GM19324 (cell line): ENCODE data around the gene KCNJ14.

ENCODE experiments used
- ATAC-seq: cut with Tn5 transposase; IDR thresholded peaks from one replicate; pipeline ENCODE4 v1.9.1; 2021; ENCODE audit warnings: mild to moderate bottlenecking, moderate library complexity; ENCODE audit not compliant: unreplicated experiment, low FRiP score

Gene KCNJ14

DNA sequence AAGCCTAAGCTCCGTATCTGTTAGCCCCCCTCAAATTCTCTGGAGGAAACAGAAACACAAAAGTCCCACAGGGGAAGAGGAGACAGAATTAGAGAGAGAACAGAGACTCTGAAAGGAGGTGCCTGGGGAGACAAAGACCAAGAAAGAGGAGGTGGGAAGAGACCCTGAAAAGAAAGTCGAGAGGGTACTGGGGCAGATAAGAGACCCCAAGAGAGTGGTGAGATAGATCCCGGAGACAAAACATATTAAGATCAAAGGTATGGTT lies 10.5 kb upstream of the KCNJ14 start:
- ATAC-seq, result no peak

DNA sequence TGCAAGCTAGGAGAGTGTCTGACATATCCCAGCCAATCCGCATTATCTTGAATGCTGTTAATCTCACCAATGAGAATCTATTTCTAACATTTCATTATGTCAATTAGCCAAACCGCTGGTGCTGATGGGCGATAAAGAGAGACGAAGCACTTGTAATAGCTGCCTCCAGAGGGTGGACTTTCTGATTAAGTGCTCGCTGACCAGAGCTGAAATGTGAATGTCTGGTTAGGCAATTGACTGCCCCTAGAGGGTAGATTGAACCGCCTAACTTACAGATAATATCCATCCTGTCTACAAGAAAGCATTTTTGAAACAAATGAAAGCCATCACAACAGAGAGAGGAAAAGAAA lies 10.1 kb upstream of the KCNJ14 start:
- ATAC-seq, result peak; percentile 17

DNA sequence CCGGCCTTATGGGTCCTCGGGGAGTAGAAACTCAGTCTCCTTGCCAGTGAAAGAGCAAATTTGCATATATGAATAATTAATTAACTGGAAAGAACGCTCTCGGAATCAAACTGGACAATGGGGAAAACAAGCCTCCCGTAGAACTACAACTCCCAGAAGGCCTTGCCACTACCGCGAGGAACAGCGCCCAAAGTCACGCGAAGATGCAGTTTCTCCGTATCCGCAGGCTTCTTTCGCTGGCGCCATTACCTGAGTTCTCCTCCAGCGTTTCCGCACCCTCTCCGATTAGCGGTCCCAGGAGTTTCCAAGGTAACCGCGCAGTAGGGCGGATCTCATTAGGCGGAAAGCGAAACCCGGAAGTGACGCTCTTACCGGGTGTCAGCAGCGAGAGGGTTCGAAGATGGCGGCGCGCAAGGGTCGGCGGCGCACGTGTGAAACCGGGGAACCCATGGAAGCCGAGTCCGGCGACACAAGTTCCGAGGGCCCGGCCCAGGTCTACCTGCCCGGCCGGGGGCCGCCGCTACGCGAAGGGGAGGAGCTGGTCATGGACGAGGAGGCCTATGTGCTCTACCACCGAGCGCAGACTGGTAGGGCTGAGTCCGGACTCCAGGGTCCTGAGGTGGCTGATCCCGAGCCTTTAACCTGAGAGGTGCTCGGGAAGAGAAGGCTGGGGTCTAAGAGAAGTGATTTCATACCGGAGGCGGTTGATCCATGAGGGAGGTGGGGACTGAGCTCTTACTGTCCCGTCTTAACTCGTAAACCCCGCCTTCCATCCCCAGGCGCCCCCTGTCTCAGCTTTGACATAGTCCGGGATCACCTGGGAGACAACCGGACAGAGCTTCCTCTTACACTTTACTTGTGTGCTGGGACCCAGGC lies 9.5 kb upstream of the KCNJ14 start, which contains the start of gene GRWD1:
GRWD1 (plus strand) TSS at position 378 of the 876 bp plus-strand sequence; CDS start at position 401, 23 bp downstream.
- ATAC-seq, result peak; percentile 77

DNA sequence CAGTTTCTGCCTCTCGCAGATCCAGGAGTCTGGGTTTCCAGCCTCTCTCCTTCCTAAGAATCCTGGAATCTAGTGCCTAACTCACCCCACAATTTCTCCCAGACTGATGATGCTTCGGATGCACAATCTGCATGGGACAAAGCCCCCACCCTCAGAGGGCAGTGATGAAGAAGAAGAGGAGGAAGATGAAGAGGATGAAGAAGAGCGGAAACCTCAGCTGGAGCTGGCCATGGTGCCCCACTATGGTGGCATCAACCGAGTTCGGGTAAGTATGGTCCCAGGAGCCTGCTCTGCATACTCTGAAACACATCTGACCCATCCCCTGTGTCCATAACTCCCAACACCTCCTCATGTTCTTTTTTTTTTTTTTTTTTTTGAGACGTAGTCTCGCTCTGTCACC lies 8.8 kb upstream of the KCNJ14 start:
- no peak for ATAC-seq

DNA sequence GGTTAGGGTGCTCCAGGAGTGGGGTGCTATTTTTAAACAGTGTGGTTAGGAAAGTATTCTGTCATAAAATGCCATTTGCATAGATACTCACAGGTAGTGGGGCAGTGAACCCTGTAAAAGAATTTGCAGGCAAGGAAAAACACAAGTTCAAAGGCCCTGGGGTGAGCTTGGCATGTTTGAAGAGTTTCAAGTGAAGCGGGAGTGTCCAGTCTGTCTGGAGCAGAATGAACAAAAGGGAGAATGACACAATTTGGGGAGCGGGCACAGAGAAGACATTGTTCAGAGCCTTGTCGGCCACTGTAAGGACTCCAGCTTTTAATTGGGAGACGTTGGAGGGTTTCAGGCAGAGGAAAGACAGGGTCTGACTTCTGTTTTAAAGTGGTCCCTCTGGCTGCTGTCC lies 6.8 kb upstream of the KCNJ14 start:
- no peak for ATAC-seq

GRCh38 chr19:48450441-48450840 lies 4.9 kb upstream of the KCNJ14 start:
- no peak for ATAC-seq

GRCh38 chr19:48450863-48451262 lies 4.5 kb upstream of the KCNJ14 start:
- no peak for ATAC-seq

DNA sequence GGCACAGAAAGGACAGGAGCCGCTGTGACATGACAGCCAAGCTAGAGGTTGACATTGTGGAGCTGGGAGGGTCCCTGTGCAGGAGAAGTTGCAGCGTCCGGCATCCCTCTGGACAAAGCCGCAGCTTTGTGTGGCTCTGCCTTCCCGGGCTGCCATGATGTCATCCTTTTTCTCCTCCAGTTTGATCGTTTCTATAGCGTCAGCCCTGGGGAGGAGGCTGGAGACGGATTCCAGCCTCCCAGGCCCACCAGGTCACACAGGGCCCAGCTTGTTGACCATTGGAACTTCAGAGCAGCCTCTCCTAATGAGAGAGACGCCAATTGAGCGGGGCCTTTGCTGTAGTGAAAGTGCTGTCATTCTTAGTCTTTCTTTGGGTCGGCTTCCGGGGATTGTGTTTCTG lies 3.8 kb upstream of the KCNJ14 start:
- ATAC-seq, result no peak

GRCh38 chr19:48452289-48453190 lies 2.8 kb upstream of the KCNJ14 start:
- ATAC-seq, result no peak

DNA sequence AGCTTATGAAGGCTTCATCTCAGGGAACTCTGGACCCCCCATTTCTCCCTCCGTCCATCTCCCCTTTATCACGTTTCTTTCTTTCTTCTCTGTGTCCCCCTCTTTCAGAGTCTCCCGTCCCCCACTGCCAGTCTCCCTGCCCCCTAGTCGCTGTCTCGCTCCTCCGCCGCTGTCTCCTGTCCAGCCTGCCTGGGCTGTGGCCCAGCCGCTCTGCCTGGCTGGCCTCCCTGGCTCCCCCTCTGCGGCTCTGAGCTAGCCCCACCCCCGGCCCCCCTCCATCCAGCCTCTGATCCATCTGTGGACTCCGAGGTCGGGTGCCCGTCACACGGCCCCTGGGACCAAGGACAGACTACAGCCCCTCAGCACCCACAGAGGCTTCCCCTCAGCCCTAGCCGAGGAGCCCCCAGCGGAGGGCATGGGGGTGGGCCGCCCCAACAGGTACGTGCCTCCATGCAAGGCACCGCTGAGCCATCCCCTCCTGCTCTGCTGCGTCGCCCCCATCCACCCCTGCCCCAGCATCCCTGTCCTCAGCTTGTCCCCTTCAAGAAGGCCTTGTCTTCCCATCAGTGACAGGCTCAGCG lies 1.1 kb upstream of the KCNJ14 start:
- ATAC-seq, result no peak

DNA sequence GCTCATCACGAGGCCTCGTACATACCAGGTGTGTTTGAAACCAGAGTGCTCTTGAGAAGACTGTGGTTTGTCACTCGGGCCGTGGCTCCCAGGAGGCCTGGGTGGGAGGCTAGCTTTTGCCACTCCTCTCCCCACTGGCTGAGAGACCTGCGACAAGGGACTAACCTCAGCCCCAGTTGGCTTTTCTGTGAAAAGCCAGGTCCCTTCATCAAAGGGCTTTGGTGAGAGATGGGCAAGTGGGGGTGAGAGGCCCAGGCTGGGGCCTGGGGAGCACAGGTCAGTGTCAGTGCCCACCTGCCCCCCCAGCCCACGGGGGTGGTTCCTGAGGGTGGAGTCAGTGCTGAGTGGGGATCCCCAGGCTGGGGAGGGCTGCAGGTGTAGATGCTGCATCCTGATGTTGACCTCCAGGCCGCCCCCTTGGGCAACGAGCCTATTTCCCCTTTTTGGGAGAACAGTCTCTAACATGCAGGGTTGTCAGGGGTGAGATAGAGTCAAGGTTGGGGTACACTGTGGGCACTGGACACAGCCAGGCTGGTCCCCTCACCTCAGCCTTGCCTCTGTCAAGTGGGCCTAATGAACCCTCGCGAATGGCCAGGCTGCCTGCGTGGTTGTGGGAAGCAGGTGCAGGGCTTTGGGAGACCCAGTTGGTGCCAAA lies 661 bp downstream of the KCNJ14 start:
- ATAC-seq, result no peak

- ATAC-seq, result no peak
Measured at GRCh38 chr19:48456864-48457263, 1.5 kb downstream of the KCNJ14 start.

GRCh38 chr19:48458016-48458415 lies 2.6 kb downstream of the KCNJ14 start:
- no peak for ATAC-seq

DNA sequence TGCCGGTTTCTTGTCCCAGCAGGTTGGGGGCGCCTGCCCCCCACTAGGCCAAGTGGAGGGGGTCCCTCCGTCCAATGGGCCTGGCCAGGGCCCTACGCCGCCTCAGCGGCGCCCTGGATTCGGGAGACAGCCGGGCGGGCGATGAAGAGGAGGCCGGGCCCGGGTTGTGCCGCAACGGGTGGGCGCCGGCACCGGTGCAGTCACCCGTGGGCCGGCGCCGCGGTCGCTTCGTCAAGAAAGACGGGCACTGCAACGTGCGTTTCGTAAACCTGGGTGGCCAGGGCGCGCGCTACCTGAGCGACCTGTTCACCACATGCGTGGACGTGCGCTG lies 6.2 kb downstream of the KCNJ14 start:
- no peak for ATAC-seq

GRCh38 chr19:48461982-48462655 lies 6.7 kb downstream of the KCNJ14 start:
- no peak for ATAC-seq

DNA sequence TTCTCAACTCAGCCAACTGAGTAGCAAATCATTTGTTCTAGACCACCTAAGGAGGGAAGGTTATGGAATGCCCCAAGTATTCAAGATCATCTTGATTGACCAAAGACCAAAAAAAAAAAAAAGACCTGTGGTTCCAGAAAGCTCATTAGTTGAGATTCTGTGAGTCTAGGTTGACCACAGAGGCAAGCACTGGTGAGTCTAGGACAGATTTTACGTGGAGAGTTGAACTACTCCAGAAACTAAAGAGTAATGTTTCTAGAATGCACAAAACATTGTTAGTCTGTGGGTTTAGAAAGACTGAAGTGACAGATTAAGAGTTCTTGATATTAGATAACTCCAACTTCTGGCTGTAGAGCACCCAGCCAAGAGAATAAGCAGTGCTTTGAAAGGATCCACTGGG lies 9.8 kb downstream of the KCNJ14 start:
- no peak for ATAC-seq

- no peak for ATAC-seq
Measured at GRCh38 chr19:48466561-48467325, 11.4 kb downstream of the KCNJ14 start.

DNA sequence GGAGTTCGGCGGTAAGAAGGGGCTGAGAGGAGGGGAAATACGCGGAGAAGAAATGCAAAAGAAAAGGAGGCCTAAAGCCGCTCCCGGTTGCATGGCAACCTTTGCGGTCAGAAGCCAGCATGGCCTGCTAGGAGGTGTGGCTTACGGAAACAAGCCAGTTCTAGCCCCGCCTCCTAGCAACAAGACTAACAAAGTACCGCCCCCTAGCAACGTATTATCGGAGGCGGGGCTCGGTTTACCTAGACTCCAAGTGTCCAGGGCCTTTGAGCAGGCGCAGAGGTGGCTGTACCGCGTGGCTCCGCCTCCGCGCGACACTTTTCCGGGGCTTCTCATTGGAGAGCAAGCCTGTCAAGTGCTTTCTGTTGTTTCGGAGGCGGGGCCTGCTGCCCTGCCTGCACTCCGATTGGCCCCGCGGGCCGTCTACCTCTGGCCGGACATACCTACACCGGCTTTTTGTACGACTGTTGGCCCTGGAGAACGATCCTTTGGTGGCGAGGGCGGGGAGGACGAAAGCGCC lies 13.5 kb downstream of the KCNJ14 start:
- ATAC-seq, result peak; percentile 96

DNA sequence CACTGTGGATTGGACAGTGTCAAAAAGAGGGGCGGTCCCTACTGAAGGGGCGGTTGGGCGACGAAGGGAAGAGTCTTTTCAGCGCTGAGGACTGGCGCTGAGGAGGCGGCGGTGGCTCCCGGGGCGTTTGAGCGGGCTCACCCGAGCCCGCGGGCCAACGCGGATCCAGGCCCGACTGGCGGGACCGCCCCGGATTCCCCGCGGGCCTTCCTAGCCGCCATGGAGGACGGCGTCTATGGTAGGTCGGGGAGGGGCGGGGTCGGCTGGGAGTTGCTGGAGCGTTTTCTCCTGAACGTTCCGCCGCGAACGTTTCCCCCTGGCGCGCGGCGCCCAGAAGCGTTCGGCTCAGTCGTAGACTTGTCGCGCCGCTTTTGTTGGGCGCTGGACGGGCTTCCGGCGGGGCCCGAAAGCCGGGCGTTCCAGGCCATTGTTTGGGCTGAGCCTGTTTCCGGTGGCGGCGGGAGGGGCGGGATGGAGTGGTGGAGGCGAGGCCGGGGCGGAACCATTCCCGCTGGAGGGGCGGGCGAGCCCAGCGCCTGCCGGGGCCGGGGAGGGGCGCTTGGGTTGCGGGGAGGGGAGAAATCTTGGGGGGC lies 14.0 kb downstream of the KCNJ14 start, which contains the start of gene CYTH2:
CYTH2 (plus strand) TSS at position 81 of the 593 bp plus-strand sequence; CDS start at position 220, 139 bp downstream.
- peak; percentile 28 for ATAC-seq
